Esophagus muscularis mucosa (tissue), 4 donors: ENCODE results near the gene FBXW11. TPM values are rescaled to one million over a fixed set of nuclear protein-coding genes. Genes with fewer than 3 reads are reported as not detected.

ENCODE experiments used
- DNase-seq: peaks from one replicate; pipeline ENCODE4 v3.0.0-alpha.2; 2017; ENCODE audit errors: extremely low spot score
- H3K27ac ChIP-seq, 4 donors: fragments of 200-600 bp; sonication (generic); replicated peaks in 1 of 4; 1 replicate in 3 of 4; 2 replicates in 1 of 4; pipeline ENCODE4 v1.5.1; 2016 to 2019; ENCODE audit warnings: mild to moderate bottlenecking in 1 of 4
- H3K27me3 ChIP-seq, 4 donors: fragments of 200-600 bp; sonication (generic); one replicate each; pipeline versions ENCODE4 v1.5.1 to v1.6.0; 2016 to 2019
- H3K36me3 ChIP-seq, 4 donors: fragments of 200-600 bp; sonication (generic); one replicate each; pipeline ENCODE4 v1.5.1; 2016 to 2019
- H3K4me1 ChIP-seq, 4 donors: fragments of 200-600 bp; sonication (generic); one replicate each; pipeline ENCODE4 v1.5.1; 2016 to 2019
- H3K4me3 ChIP-seq, 4 donors: fragments of 200-600 bp; sonication (generic); 1 replicate in 2 of 4; 2 replicates in 2 of 4; pipeline ENCODE4 v1.5.1; 2016 to 2019; ENCODE audit warnings: mild to moderate bottlenecking in 4 of 4, moderate library complexity in 1 of 4
- H3K9me3 ChIP-seq, 4 donors: fragments of 200-600 bp; sonication (generic); 1 replicate in 3 of 4; 2 replicates in 1 of 4; pipeline ENCODE4 v1.5.1; 2016 to 2019
- CTCF ChIP-seq, 3 experiments: fragments of 200-600 bp in 2 of 3; fragments of 450-650 bp in 1 of 3; sonication (generic) in 2 of 3; IDR thresholded peaks; one replicate each; pipeline ENCODE4 v1.5.1; 2017 to 2019; ENCODE audit warnings: antibody characterized with exemption in 3 of 3, mild to moderate bottlenecking in 2 of 3, moderate library complexity in 1 of 3
- EP300 ChIP-seq: sonication (generic); formaldehyde crosslinking; IDR thresholded peaks from one replicate; pipeline ENCODE4 v1.6.1; 2017; ENCODE audit warnings: antibody characterized with exemption
- POLR2A ChIP-seq: fragments of 450-650 bp; IDR thresholded peaks from one replicate; pipeline ENCODE4 v1.6.1; 2017; ENCODE audit warnings: antibody characterized with exemption, moderate library complexity, mild to moderate bottlenecking, low read depth
- POLR2AphosphoS5 ChIP-seq, 2 donors: sonication (generic); formaldehyde crosslinking; IDR thresholded peaks; one replicate each; pipeline ENCODE4 v1.6.1; 2017; ENCODE audit warnings: antibody characterized with exemption in 2 of 2
- WGBS: methylation state at CpG from one replicate; pipeline ENCODE4 v1.1.5; 2018; 5-methylcytosine and 5-hydroxymethylcytosine counted together
- intact Hi-C: fragments of 100-400 bp; cut with DNase I; formaldehyde crosslinking; loops from one replicate; pipeline ENCODE4 v1.15.1; 2023
- total RNA-seq, 4 donors: library from RNA; depleted of rRNA; stranded (reverse); fragments of >200 nt; gene quantifications; one replicate each; pipeline versions ENCODE4 v1.1.0 to v1.2.1, GENCODE V29; 2016

Gene FBXW11
- total RNA-seq, 4 donors from 2014 or later, result 60.8 to 75.6 (median 66.3) TPM

GRCh38 chr5:171862624-171863023, 143.8 kb downstream of the FBXW11 start:
- intact Hi-C loops, result no loop called here
- TF ChIP-seq CTCF (IDR thresholded peaks at IDR 0.05) (no peak), POLR2A (no peak)
- Histone ChIP-seq H3K36me3 (peaks cover 0 to 37% (median 23%) of the 10 kb centered on the region in 4 donors), H3K4me1 (peaks cover 0 to 5% (median 0%) of the 10 kb centered on the region in 4 donors), H3K9me3 (no peaks in the 10 kb centered on the region), H3K27ac (no peak overlapping the region), H3K4me3 (no peak overlapping the region), H3K27me3 (no peaks in the 10 kb centered on the region)
- DNase-seq, result no peak
- WGBS, result 96% methylated on average over 4 of the region's 4 CpGs

DNA sequence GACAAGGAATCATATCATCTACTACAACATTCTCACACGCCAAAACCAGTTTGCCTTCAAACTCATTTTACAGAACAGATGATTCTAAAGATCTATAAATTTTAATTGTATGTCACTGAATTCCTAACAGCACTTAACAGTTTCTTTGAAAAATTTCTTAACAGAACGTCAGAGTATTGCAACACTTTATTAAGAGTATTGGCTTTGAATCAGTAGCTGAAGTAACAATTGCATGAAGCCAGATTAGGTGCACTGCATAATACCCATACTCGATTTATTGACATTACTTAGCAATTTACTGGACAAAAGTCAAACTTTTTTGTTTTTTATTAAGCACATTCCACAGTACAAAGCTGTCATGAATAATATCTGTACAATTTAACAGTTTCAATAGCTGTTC, 145.1 kb downstream of the FBXW11 start:
- Histone ChIP-seq H3K27ac (no peak overlapping the region), H3K36me3 (peaks cover 0 to 25% (median 17%) of the 10 kb centered on the region in 4 donors), H3K4me3 (no peak overlapping the region), H3K4me1 (peaks cover 0 to 7% (median 0%) of the 10 kb centered on the region in 4 donors), H3K9me3 (no peaks in the 10 kb centered on the region), H3K27me3 (no peaks in the 10 kb centered on the region)
- no peak for DNase-seq
- intact Hi-C loops, result no loop called here
- WGBS, result 83% methylated on average over 3 of the region's 3 CpGs
- TF ChIP-seq POLR2A (no peak), POLR2AphosphoS5 (IDR thresholded peaks at IDR 0.05) (no peak), EP300 (no peak), CTCF (IDR thresholded peaks at IDR 0.05) (no peak)

- no peak for DNase-seq
- H3K27ac ChIP-seq, result no peak overlapping the region
- no peaks in the 10 kb centered on the region for H3K9me3 ChIP-seq
- H3K4me1 ChIP-seq, result peaks cover 0 to 7% (median 0%) of the 10 kb centered on the region in 4 donors
- H3K27me3 ChIP-seq, result no peaks in the 10 kb centered on the region
- peaks cover 0 to 12% (median 10%) of the 10 kb centered on the region in 4 donors for H3K36me3 ChIP-seq
- H3K4me3 ChIP-seq, result no peak overlapping the region
- 88% methylated on average over 7 of the region's 7 CpGs for WGBS
- intact Hi-C loops, result no loop called here
- TF ChIP-seq POLR2AphosphoS5 (IDR thresholded peaks at IDR 0.05) (no peak), POLR2A (no peak), EP300 (no peak), CTCF (IDR thresholded peaks at IDR 0.05) (peak in 1 of 3 experiments; percentile 43)
These were observed 148.1 kb downstream of the FBXW11 start for GRCh38 chr5:171858303-171858702.

- Histone ChIP-seq H3K36me3 (peaks cover 3 to 6% (median 4%) of the 10 kb centered on the region in 4 donors), H3K27ac (no peak overlapping the region), H3K4me3 (no peak overlapping the region), H3K4me1 (peaks cover 0 to 7% (median 0%) of the 10 kb centered on the region in 4 donors), H3K9me3 (no peaks in the 10 kb centered on the region), H3K27me3 (no peaks in the 10 kb centered on the region)
- intact Hi-C loops, result no loop called here
- WGBS, result 53% methylated on average over 12 of the region's 12 CpGs
- TF ChIP-seq CTCF (IDR thresholded peaks at IDR 0.05), result no peak
- TF ChIP-seq POLR2A, result no peak
- TF ChIP-seq POLR2AphosphoS5 (IDR thresholded peaks at IDR 0.05), result no peak
- no peak for TF ChIP-seq EP300
- DNase-seq, result no peak
These were observed 149.0 kb downstream of the FBXW11 start for GRCh38 chr5:171857489-171857876.
